NCI-H82 treated with DMSO at 0.1 percent for 48 hours (cell line): Measurements from ENCODE around the gene LRP1B.

Source experiments
- DNase-seq: peaks from one replicate; lab custom pipeline; 2025; ENCODE audit not compliant: unreplicated experiment; lab: John Stamatoyannopoulos, UW

Gene LRP1B

GRCh38 chr2:141605163-141605562 is 525.7 kb downstream of the LRP1B start:
- DNase-seq: no peak

DNA sequence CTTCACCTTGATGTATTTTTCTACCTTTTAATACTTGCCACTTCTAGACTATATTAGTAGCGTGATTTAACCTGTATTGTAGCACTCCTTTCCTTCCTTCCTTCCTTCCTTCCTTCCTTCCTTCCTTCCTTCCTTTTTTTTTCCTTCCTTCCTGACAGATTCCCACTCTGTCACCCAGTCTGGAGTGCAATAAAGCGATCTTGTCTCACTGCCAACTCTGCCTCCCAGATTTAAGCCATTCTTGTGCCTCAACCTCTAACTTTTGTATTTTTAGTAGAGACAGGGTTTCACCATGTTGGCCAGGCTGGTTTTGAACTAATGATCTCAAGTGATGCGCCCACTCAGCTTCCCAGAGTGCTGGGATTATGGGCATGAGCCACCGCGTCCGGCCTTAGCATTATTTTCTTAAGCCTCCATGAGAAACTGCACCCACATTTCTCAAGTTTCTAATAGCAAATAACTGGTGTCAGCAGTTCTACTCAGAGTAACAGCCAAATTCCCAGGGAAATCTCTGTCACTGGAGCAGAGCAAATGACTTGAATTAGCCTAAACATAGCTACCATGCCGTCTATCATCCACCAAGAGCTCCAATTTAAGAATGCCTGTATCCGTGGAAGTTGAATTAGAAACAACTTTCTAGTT is 529.2 kb downstream of the LRP1B start:
- no peak for DNase-seq

- DNase-seq: no peak
Measured at GRCh38 chr2:141599721-141600120, 531.1 kb downstream of the LRP1B start.

DNA sequence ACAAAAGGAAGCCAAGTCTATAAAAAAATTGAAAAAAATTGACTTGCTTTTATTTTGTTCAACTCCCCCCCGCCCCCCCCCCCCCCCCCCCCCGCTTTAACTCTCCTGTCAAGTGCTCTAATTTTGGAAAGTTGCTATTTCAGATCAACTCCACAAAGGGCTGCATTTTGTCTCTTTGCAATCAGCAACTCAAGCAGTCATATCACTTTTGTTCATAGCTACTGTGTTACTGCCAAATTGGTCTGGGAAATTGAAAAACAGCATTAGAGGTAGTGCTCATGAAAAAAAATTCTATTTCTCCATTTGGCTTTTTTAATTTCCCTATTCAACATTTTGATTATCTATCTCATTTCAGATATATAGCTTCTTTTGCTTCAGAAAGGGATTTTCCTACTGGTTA is 531.8 kb downstream of the LRP1B start:
- no peak for DNase-seq

DNA sequence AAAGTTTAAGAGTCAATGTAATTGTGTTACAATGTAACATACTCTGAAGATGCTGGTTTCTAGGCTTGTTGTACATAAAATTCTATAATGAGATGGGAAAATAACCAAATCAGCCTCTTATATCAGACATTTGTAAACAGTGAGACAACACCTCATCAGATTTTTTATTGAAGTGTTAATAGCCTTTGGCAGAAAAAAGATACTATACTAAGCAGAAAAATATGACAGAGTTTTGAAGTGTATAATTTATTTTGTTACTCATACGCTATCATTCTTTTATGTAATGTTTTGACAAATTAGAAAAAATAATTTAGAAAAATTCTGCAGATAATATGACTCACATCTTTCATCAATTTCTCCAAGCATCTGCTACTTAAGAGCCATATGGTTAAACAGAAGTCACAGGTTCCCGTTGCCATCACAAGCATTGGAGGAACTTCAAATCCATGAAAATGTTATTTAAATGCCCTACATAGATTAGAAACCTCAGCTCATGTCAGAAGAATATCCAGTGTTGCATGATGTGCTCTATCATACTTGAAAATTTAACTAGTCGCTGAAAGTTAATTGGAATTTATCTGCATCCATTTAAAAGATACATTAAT is 535.4 kb downstream of the LRP1B start:
- DNase-seq: no peak

GRCh38 chr2:141591787-141592186 is 539.0 kb downstream of the LRP1B start:
- DNase-seq: no peak

DNA sequence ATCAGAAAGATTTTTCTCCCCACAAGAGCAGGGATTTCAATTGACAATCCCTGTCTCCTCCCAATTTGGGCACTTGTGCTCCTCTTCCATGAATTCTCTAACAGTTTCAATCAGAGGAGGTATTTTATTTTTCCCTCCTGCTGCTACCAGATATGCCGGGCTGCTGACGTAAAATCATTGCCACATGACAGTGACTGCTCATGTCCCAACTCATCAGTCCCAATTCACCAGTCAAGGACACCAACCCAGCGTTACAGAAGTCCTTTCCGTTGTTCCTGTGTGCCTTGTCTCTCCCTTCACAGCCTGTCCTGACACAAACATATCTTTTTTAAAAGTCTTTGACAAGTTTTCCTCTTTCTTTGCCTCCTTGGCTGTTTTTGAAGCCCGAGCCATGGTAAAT is 540.2 kb downstream of the LRP1B start:
- DNase-seq: no peak

GRCh38 chr2:141589314-141589713 is 541.5 kb downstream of the LRP1B start:
- no peak for DNase-seq

DNA sequence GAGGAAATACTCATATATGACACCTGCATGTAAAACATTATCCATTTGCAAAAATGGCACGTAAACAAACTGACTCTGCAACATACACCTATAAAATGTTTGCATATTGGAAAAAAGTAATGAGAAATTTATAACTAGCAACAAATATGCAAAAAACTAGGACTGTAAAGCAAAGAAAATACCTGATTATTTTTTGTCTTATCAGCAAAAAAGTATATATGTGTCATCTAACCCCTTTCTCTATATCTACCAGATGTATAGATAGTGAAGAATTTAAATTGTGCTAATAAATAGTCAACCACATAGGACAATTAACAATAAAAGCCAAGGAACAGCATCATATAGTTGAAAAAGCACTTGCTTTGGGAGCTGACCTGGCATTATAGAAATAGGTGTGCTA is 543.8 kb downstream of the LRP1B start:
- DNase-seq: no peak

GRCh38 chr2:141582213-141582612 is 548.6 kb downstream of the LRP1B start:
- no peak for DNase-seq

- DNase-seq: no peak
Measured at GRCh38 chr2:141579071-141579470, 551.7 kb downstream of the LRP1B start.

- DNase-seq: peak; percentile 59
Measured at GRCh38 chr2:141570474-141571131, 560.2 kb downstream of the LRP1B start.

DNA sequence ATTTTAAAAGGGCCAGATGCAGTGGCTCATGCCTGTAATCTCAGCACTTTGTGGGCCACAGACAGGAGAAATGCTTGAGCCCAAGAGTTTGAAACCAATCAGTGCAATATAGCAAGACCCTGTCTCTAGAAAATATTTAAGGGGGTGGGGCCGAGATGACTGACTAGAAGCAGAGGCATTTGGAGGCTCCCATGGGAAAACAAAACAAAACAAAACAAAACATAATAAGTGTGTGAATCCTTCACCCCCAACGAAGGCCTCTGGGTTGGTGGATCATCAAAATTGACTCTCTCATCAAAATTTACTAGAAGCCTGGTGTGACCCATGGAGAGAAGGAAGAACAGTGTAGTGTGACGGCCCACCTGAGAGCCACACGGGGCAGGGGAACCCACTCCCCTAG is 560.9 kb downstream of the LRP1B start:
- no peak for DNase-seq

DNA sequence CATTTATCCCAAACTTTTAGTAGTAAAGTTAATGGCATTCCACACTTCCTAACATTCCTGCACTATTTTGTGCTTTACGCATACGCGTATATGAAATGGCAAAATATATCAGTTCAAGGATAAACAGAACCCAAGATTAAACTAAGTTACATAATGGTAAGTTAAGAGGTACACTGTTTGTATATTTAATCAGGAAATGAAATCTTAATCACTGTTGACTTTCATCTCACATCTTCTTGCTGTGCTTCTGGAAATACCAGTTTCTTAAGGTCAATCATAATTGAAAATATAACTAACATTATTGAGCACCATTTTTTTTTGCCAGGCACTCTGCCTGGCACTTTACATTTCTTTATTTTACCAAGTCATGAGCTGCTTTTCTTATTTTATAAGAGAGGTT is 565.2 kb downstream of the LRP1B start:
- no peak for DNase-seq

- DNase-seq: no peak
Measured at GRCh38 chr2:141560723-141561122, 570.1 kb downstream of the LRP1B start.

DNA sequence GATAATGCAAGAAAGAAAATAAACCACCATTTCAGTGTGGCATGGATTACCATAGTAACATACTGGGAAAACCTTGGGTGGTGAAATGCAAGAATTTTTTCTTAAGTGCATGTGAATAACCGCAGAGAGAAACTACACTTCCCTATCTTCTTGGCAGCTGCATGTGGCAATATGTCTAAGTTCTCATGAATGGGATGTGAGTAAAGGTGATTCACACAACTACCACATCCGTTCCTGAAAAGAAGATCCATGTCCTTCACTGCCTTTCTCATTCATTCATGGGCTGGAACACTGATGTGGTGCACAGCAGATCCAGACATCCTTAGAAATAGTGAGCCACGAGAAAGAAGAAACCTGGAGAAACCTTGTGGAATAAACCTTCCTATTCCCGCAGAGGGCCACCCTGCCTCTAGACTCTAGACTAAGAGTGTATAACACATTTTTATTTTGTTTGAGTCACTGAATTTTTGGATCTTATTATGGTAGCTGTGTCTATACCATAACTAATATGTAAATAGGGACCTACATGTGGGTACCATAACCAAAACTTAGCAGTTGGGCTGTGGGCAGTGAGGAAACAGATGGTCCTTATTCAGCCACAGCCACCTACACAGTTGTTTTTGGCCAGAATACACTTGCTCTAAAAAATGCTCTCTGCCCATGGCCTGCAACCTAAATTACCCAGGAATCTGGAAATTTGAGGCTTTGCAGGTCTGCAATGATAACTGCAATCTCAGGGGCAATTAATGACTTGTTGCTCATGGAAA is 573.3 kb downstream of the LRP1B start:
- no peak for DNase-seq

- no peak for DNase-seq
Measured at GRCh38 chr2:141555876-141556470, 574.8 kb downstream of the LRP1B start.

- DNase-seq: peak; percentile 60
Measured at GRCh38 chr2:141554810-141555209, 576.0 kb downstream of the LRP1B start.

DNA sequence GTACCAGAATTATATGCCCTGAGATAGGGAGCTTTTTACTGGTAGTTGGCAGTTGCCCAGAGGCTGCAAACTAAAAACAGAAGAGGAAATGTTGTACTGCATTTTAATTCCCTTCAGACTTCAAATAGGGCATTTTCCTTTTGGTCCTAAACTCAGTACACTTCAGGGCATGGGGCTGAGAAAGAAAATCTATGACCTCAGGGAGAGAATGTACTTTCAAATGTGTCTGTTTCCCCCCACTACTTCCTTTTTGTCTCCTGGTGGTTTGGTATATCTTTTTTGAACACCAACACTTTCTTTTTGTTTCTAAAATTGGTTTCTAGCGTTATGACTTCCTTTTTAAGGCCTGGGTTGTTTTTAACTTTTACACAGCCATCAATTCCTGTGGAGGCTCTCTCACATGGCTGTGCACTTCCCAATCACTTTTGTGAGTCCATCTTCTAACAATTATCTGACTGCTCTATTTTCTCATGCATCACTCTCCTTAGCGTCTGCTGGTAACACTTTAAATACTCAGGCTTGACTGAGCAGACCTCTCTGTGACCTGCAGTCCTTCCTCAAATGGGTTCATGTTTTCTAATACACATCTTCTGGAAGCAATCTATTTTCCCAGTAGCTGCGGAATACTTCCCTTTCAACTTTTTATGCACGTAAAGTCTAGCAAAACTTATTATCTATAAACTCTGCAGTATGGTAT is 596.0 kb downstream of the LRP1B start:
- no peak for DNase-seq

- DNase-seq: no peak
Measured at GRCh38 chr2:141529659-141530058, 601.2 kb downstream of the LRP1B start.

GRCh38 chr2:141528990-141529389 is 601.8 kb downstream of the LRP1B start:
- no peak for DNase-seq
